HG02973 (cell line): Measurements from ENCODE around the gene OASL.
"Not testable (repeated sequence)": the region's sequence is repeated elsewhere in the genome, so short reads cannot be mapped to it uniquely, and the experiment has no call there.

Source experiments
- ATAC-seq: cut with Tn5 transposase; IDR thresholded peaks from one replicate; pipeline ENCODE4 v1.9.1; 2021; ENCODE audit warnings: moderate library complexity; ENCODE audit not compliant: unreplicated experiment

The OASL gene

DNA sequence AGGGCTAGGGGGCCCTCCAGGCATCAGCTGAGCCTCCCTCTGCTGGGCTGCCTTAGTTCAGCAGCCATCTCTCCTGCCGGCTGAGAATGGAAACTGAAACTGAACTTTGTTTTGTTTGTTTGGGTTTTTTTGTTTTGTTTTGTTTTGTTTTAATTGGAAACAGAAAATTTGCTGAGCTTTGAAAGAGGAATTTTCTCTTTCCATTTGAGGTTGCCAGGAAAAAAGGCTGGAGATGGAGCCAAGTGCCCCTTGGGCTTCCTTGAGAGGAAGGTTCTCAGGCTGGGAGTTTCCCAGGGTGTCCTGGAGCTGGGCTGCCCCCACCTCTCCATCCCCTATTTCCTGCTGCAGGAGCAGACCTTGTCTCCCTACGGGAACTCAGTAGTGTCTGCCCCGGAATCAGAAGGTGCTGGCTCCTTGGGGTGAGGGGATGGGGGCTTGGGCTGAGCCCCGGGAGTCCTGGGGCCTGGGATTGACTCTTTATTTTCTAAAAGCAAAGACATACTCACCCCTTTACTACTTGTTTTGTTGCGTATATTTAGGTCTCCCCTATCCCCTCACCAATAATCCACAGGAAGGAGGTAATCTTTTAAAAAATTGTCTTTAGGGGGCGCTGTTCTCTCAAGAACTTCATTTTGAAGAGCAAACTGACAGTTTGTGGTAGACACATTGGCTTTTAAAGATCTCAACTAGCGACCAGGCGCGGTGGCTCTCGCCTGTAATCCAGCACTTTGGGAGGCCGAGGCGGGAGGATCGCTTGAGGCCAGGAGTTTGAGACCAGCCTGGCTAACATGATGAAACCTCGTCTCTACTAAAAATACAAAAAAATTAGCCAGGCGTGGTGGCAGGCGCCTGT, 21.3 kb upstream of the OASL start:
- peak; percentile 84 for ATAC-seq

DNA sequence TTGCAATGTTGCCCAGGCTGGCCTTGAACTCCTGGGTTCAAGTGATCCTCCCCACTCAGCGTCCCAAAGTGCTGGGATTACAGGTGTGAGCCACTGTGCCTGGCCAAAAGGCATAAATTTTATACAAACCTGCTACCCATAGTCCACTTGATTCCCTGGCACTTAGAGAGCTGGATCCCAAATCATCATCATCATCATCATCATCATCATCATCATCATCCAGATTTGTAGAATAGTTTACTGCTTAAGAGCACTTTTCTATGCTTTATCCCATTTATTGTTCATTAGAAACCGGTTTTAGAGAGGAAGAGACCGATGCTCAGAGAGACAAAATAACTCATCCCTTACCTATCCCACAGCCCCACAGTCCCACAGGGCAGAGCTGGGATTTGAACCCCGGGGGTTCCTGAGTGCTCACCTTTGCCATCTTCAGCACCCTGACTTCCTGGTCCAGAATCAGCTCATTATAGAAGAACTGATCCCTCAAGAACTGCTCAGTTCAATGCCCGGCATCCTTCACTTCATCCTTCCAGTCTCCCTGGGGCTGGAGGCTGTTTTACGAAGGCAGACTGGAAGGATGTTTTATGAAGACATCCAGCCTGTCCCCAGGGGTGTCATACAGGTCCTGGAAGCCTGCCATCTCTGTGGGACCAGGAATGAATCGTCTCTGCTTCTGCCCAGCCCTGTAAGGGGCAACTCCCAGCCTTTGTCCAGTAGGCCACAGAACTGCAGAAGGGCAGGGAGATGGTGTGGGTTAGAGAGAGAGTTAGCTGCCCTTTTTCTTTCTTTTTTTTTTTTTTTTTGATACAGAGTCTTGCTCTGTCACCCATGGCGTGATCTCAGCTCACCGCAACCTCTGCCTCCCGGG, 20.2 kb upstream of the OASL start:
- no peak for ATAC-seq

DNA sequence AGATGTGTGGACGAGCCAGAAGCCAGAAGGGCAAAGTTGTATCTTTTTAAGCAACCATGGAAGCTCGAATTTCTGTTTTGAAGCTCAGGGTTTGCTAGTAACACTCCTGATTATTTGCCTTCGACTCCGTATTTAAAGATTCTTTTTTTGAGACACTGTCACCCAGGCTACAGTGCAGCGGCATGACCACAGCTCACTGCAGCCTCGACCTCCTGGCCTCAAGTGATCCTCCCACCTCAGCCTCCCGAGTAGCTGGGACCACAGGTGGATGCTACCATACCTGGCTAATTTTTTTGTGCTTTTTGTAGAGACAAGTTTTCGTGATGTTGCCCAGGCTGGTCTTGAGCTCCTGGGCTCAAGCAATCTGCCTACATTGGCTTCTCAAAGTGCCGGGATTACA, 18.7 kb upstream of the OASL start:
- ATAC-seq: no peak

DNA sequence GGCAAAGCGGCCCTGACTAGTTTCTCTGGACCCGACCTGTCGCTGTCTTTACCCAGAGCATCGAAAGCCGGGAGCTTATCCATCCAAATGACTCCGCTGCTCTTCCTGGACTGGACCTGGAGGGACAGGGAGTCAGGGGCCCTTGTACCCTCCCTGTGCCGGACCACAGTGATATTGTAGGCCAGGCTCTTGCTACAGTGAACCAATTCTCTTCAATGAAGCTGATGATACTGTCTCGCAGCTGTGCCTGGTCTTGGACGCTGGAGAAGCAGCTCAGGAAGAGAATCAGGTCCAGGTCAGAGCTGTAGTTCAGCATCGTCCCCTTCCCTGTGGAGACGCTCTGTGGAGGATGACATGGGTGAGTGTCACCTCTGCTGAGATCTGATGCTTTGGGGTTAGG, 14.7 kb upstream of the OASL start:
- no peak for ATAC-seq

DNA sequence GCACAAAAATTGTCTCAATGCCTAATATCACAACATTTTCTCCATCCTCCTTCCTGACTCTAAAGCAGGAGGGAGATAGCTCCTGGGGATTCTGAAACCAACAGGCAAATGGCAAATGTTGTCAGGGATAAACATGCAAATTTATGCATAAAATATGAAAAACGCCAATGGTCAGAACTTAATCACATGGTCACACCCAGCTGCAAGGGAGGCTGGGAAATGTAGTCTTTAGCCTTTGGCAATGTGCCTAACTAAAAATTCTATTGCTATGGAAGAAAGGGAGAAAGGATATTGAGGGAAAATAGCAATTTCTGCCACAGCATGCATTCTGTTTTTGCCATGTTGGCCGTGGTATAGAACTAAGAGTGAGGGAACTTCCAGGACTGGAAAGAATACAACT, 11.7 kb upstream of the OASL start:
- ATAC-seq: no peak

DNA sequence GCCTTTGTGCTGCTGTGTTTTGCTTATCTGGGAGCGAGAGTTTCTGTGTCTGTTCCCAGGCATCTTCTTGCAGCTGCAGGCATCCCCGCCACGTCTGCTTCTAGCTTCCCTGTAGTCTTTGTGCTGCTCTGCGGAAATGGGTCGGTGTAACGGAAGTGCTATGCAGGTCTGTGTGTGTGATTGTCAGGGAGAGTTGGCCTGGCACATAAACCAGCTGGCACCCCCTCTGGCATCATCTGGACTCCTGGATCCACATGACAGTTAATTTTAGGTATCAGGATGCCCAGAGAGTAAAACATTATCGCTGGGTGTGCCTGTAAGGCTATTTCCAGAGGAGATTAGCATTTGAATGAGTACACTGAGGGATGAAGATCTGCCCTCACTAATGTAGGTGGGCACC, 9.4 kb upstream of the OASL start:
- no peak for ATAC-seq

DNA sequence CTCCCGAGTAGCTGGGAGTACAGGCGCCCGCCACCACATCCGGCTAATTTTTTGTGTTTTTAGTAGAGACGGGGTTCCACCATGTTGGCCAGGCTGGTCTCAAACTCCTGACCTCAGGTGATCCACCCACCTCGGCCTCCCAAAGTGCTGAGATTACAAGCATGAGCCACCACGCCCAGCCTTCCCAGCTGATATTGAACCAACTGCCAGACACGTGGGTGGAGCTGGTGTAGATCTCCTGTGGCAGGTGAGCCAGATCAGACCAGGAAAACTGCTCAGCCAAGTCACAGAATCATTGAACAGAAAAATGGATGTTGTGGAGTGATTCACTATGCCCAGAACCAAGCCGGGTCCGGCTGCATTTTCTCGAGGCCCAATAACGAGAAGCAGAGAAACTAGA, 8.4 kb upstream of the OASL start:
- not testable (repeated sequence) for ATAC-seq

DNA sequence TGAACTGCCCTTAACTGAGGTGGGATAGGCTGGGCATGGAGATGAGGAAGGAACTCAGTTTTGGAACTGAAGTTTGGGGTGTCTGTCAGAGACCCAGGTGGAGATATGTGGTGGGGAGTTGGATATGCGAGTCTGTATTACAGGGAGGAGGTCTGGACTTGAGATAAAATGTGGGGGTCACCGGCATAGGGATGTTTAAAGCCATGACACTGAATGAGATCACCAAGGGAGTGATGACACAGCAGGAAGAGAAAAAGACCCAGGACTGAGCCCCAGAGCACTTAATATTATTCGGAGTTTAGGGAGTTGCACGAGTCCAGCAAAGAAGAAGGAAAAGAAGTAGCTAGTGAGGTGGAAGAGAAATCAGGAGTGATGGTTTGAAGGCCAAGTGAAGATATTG, 4.0 kb upstream of the OASL start:
- ATAC-seq: no peak

DNA sequence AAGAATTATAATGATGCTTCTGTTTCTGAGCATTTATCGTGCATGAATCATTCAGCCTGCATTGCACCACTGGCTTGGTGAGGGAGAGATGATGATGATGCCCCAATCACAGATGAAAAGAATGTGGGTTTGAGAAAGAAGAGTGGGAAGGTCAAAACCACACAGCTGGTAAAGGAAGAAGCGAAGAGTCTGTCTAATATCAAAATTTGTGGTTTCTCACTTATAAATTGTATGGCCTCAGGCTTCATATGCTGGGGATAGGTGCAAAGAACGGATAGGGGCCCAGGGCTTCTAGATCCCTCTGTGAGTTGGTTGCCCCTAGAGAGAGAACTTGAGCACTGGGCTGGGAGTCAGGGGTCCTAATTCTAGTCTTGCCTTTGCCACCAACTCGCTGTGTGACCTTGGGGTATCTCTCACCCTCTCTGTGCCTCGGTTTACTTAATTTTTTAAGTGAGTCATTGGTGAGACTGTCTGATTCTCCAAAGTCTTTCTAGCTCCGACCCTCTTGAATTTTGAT, 2.2 kb downstream of the OASL start:
- ATAC-seq: no peak

DNA sequence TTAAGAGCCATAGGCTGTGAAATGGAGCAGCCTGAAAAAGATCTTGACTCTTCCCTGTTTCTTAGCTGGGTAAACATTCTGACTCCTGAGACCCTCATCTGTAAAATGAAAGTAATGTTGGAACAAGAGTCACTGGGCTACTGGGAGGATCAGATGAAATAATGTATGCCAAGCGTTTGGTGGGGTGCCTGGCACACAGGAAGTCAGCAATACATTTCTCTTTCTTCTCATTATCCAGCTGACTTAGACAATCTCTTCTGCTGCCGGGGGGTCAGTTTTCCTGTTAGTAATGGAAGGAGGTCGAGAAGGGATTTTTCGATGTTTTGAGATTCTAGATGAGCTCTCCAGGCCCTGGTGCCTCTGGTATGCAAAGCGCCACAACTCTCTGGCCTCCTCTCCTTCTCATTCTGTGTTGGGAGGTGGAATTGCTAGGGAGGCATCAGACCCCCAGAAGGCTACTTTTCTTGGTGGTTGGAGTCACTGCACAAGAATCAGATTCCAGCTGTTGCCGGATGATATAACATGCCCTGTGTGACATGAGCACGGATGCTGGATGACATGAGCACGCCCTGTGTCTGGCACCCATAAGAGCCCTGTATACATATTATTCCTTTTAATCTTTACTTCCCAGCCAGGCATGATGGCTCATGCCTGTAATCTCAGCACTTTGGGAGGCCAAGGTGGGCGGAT, 4.3 kb downstream of the OASL start:
- no peak for ATAC-seq

DNA sequence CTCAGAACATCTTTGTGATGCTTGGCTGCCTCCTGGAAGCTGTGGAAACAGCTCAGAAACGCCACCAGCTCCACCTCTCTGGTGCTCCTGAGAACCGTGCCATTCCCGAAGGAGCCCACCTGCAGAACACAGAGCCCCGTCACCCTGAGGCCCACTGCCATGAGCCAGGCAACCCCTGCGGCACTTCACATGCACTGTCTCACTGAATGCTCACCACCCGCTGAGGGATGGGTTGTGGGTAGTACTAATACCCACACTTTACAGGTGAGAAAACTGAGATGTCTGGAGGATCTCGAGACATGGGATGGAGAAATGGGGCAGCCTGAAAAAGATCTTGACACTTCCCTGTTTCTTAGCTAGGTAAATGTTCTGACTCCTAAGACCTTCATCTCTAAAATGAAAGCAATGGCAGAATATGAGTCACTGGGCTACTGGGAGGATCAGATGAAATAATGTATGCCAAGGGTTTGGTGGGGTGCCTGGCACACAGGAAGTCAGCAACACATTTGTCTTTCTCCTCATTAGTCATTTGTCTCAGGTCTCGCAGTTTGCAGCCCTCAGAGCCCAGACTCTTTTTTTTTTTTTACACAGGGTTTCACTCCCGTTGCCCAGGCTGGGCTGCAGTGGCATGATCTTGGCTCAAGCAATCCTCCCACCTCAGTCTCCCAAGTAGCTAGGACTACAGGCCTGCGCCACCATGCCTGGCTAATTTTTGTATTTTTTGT, 5.3 kb downstream of the OASL start:
- no peak for ATAC-seq

DNA sequence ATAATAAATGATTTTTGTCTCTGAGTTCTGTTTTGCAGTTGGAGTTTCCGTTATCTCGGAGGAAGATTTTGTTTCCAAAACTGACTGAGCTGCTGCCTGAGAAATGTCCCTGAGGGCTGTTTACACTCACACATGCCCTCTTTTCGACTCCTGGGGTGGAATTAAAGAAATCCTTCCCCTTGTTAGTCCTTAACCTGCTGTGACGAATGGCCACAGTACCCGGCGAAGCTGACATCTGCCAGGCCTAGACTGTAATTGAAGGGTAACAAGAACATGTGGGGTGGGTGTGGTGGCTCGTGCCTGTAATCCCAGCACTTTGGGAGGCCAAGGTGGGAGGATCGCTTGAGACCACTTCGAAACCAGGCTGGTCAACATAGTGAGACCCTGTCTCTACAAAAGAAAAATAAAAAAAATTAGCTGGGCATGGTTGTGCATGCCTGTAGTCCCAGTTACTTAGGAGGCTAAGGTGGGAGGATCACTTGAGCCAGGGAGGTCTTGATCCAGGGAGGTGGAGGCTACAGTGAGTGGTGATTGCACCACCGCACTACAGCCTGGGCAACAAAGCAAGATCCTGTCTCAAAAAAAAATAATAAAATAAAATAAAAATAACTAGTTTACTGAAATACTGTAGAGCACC, 8.4 kb downstream of the OASL start:
- no peak for ATAC-seq

DNA sequence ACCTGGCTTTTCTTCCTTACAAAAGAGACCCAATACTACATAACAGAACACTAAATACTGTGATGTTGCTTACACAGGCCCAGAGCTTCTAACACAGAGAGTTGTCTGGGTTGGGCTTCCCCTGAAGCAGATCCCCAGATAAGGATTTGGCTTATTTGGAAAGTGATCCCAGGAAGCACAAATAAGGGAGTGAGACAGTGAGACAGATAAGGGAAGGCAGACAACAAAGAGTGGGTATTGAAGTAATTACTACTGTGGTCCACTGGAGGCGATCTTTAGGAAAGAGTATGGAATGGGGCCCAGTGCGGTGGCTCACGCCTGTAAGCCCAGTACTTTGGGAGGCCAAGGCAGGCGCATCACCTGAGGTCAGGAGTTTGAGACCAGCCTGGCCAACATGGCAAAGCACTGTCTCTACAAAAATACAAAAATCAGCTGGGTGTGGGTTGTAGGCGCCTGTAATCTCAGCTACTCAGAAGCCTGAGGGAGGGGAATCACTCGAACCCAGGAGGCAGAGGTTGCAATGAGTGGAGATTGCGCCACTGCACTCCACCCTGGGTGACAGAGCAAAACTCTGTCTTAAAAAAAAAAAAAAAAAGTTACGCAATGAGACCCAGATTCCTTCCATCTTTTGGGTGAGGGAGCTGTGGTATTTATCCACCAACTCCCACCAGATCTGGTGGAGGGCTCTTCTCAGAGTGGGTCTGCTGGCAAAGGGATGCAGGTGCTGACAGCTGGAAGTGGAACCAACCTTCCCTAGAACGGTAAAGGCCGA, 12.6 kb downstream of the OASL start:
- ATAC-seq: no peak

DNA sequence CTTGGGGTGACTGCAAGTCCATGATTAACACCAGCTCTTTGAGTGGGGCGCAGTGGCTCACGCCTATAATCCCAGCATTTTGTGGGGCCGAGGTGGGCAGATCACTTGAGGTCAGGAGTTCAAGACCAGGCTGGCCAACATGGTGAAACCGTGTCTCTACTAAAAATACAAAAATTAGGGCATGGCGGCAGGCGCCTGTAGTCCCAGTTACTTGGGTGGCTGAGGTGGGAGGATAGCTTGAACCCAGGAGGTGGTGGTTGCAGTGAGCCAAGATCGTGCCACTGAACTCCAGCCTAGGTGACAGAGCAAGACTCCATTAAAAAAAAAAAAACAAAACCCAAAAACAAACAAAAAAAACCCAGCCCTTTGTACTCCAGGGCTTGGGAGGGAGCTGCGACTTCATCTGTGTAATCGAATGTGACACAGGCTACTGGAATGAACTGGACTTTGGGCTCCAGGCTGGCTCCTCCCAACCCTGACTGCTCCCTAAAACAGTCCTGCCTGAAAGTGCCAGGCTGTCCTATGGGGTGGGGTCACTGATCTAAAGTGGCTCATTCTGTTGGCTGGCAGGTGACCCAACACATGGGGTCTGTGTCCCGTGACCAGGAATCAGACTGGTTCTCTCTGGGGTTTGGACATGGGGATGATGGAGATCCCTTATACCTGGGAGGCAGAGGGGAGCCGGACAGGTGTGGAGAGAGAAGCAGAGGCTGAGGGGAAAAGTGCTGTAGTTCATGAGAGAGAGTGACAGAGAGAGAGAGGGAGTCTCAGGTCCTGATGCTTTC, 13.4 kb downstream of the OASL start:
- no peak for ATAC-seq

DNA sequence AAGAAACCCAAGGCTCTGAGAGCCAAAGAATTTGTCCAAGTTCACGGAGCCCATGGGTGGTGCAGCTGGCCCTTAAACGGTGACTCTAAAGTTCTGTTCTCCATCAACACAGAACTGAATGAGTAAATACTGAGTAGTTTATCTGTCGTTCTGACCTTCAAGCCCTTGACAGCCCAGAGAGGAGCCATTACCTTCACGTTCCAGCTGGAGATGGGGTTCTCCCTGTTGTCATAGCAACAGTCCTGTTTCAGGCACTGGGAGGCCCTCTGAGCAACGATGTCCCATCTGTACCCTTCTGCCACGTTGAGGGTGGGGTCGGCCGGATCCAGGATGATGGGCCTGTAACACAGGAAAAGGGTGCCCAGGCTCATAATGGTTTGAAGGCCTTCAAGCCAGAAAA, 15.2 kb downstream of the OASL start:
- no peak for ATAC-seq

DNA sequence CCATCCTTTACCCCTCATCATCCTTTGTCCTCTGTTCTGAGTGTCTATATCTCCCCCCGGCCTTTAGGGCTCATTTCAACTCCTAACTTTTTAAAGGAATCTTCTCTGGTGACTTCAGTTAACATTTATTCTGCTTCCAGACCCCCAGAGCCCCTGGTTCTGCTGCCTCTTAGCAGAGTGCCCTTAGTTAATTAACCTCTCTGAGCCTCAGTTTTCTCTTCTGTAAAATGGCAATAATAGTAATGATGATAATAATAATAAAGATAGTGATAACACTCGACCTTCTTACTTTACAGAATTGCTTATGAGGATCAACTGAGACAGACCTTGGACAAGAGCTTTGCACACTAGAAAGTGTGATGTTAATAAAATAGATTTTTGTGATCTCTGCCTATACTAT, 16.3 kb downstream of the OASL start:
- no peak for ATAC-seq

DNA sequence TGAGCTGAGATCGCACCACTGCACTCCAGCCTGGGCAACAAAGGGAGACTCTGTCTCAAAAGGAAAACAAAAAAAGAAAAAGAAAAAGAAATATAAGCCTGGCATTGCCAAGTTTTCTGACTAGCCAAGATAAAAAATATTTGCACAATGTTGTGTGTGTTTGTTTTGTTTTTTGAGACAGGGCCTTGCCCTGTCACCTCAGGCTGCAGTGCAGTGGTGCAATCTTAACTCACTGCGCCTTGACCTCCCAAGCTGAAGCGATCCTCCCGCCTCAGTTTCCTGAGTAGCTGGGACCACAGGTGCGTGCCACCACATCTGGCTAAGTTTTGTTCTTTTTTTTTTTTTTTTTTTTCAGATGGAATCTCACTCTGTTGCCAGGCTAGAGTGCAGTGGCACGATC, 17.3 kb downstream of the OASL start:
- ATAC-seq: no peak

DNA sequence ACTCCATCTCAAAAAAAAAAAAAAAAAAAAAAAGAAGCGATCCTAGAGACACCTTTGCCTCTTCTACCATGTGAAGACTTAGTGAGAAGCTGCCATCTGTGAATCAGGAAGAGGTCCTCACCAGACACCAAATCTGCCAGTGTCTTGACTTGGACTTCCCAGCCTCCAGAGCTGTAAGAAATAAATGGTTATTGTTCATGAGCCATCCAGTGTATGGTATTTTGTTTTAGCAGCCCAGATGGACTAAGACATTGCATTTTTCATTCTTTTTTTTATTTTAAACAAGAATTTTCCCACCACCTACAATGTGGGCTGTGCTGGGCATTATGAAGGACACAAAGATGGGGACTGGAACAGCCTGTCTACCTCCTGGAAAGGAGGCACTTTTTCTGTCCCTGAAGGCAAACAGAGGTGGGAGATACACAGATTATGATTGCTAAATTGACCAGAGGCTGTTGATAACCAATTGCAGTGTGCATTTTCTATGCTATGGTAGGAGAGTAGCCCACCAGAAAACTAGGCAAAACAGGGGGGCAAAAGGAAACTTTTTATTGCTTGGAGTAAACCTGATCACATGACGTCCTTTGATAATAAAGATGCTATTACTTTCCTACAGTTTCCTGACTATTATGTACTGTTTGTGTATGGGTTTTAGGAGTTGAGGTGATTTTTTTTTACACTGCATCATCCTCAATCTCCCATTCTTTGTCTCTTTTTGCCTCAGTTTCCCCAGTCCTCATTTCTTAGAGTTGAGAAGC, 20.0 kb downstream of the OASL start:
- ATAC-seq: no peak
